NCI-H146 treated with DMSO at 0.1 percent for 48 hours (cell line): ENCODE results near the gene MTMR3.
"Not testable (repeated sequence)": the region's sequence is repeated elsewhere in the genome, so short reads cannot be mapped to it uniquely, and the experiment has no call there.

Source experiments
- DNase-seq: peaks from one replicate; lab custom pipeline; 2025; ENCODE audit not compliant: unreplicated experiment; lab: John Stamatoyannopoulos, UW

MTMR3 gene

DNA sequence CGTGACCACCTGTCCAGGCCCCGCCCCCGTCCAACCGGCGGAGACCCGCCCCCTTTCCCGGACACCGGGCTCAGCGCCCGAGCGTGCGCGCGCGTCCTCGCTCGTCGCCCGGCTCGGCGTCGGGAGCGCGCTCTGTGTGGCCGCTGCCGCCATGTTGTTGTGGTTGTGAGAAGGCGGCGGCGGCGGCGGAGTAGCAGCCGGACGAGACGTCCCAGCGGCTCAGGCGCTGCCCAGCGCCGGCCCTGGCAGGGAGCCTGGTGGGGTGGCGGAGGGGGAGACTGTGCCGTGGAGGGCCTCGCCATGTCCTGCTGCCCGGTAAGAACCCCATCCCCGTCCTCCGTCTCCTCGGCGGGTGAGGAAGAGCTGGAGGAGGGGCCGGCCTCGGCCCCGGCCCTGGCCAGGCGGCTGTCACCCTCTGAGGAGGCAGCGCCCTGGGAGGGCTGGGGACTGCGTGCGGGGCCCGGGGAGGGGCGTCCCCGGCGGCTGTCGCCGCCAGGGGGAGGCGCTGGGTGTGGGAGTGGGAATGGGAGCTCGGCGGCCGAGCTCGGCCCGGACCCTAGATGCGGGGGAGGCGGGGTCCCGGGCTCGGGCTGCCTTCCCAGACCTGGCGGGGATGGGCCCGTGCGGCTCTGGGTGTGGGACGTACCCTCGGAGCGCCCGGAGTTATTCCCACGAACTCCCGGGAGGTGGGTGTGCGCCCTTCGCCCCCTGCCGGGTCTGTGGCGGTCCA is at the start of gene MTMR3:
Gene MTMR3 (plus strand): TSS at position 130 of the 730 bp plus-strand sequence. CDS start 87,886 bp downstream, outside the sequence.
- DNase-seq: peak; percentile 38

DNA sequence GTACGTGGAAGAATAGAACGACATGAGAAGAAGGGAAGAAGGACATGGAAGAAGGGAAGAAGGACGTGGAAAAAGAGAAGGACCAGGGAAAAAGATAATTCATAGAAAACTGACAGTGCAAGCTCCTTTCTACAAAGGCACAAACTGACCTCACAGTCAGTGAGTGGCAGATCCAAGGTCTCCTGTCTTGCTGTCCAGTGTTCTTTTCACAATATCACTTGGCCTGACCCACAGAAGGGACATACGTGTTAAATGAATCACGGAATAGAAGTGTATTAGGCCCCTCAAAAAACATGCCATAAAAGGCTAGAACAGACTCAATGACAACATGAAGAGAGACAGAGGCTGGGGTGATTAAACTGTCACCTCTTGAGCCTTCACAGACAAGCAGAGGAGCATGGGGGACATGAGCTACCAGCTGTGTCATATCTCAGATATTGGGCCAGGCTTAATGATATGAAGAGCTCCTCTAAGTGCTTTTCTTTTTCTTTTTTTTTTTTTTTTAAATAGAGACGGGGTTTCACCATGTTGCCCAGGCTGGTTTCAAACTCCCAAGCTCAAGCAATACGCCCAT is 49.5 kb upstream of the MTMR3 start:
- no peak for DNase-seq

DNA sequence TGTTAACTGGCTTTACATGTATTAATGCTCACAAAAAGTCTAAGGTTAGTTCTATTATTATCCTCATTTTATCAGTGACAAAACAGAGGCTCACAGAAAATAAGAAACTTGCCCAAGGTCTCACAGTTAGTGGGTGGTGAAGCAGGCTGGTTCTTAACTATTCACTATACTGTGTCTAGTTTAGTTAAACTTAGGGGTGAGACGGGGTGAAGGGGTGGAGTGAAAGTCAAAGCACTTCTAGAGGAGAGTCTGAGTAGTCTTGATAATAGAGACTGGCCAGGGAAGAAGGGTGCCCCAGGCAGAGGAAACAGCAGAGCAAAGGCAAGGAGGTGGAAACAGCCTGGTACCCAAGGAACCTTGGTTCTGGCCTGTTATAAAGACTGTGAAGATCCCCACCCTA is 48.9 kb upstream of the MTMR3 start:
- no peak for DNase-seq

DNA sequence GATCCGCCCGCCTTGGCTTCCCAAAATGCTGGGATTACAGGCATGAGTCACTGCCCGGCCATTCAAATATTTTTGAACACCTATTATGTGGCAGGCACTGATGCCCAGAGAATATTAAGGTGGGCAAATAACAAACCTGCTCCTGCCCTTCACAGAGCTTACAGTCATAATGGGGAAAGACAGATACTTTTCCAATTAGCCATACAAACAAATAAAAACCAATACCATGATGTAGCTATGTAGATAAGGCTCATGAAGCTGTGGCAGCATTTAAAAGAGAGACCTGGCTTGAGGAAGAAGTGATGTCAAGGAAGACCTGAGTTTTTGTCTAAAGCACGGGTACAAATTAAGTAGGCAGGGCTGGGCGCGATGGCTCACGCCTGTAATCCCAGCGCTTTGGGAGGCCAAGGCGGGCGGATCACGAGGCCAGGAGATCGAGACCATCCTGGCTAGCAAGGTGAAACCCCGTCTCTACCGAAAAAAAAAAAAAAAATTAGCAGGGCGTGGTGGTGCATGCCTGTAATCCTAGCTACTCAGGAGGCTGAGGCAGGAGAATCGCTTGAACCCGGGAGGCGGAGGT is 46.1 kb upstream of the MTMR3 start:
- not testable (repeated sequence) for DNase-seq

DNA sequence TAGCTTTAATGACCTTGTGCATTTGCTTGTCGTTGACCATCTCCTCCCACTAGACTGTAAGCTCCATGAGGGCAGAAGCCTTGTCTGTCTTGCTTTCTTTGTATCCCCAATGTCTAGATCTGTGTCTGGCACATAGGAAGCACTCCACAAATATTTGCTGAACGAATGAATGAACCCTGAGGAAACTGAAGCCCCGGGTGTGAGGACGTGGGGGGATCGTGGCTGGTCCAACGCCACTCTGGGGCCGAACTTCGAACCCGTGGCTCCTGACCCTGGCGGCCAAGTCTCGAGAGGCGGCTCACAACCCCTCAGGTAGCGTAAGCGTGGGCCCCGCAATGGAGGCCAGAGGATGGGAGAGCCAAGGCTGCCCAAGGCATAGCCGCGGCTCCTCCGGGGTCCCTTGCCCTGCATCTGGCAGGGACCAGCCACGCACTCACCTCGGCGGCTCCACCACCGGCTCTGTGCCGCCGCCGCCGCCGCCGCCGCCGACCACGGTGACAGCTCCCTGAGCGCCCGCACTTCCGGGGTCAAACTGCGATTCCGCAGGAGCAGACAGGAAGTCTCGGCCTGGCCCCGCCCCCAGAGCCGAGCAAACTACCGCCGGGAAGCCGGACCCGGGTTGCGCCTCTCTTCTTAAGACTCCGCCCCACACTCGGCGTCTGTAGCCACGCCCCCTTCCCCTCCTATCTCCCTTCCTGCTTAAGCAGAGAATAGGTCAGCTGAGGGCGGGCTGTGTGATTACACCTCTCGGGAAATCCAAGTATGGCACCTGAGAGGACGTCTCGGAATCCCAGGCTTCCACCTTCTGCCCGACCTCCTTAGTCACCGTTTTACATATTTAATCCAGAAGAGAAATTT is 45.0 kb upstream of the MTMR3 start, which contains the start of gene ASCC2:
Gene ASCC2 (minus strand): TSS at position 534 of the 858 bp plus-strand sequence. CDS start 5,949 bp downstream, outside the sequence.
- peak; percentile 83 for DNase-seq

DNA sequence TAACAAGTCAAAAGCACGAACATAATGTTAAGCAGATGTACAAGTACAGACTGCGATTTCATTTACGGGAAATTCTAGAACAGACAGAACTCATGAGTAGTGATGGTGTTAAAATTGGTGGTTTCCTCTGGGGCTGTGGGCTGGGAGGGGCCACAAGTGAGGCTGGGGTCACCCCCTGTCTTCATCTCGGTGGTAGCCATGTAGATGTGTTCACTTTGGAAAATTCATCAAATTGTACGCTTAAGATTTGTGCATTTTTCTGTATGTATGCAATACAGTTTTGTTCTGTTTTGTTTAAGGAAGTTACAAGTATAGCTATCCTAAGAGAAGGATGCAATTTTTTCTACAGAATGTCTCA is 44.4 kb upstream of the MTMR3 start:
- DNase-seq: no peak

DNA sequence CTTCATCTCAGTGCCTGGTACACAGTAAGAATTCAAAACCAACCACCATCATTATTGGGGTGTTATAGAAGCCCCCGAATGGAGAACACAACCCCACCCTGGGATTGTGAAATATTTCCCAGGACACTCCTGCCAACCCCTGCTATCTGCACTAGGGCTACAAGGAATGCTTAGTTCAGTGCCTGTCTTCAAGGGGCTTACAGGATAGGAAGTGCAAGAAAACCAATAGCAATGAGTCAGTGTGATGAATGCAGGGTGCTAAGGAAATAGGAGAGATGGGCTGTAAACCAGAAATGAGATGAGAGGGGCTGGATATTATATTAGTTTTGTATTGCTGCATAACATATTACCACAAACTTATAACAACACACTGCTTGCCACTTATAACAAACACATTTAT is 43.9 kb upstream of the MTMR3 start:
- DNase-seq: no peak

DNA sequence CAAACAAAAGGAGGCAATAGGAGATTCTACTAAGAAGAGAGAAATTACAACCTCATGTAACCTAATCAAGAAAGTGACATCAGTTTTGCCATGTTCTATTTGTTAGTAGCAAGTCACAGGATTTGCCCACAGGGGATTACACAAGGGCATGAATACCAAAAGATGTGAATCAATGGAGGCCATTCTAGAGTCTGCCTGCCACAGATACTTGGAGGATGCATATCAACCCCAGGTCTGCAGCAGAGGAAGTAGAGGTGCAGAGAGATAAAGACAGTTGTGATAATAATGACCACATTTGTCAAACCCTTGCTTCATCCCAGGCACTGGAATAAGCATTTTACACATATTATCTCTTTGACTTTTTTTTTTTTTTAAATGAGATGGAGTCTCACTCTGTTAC is 42.5 kb upstream of the MTMR3 start:
- no peak for DNase-seq

DNA sequence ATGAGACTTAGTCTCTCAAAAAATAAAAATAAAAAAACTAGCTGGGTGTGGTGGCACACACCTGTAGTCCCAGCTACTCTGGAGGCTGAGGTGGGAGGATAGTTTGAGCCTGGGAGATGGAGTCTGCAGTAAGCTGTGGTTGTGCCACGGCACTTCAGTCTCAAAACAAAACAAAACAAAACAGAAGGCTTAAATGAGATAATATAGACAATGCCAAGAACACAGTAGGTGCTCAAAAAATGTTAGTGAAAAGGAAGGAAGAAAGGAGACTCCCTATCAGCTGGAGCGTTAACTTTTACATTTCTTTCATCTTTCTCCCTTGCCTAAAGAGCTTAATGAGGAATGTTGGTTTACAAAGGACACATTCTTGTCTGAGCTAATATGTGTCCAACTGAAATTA is 40.8 kb upstream of the MTMR3 start:
- DNase-seq: no peak

DNA sequence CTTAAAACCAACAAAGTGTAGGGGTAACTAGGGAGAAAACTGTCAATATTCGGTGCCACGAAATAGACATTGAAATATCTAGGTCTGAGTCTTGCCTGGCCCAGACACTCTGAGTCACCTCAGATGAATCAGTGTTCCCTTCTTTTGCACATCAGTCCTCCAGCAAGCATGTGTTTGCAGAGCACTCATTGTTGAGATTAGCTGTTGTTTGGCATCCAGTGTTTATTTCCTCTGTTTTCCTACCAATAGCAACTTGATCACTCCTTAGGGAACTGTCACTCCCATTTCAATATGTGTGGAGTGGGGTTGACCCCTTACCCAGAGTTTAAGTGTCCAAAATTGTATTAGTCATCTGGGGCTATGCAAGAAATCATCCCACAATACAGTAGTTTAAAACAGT is 40.2 kb upstream of the MTMR3 start:
- DNase-seq: no peak

DNA sequence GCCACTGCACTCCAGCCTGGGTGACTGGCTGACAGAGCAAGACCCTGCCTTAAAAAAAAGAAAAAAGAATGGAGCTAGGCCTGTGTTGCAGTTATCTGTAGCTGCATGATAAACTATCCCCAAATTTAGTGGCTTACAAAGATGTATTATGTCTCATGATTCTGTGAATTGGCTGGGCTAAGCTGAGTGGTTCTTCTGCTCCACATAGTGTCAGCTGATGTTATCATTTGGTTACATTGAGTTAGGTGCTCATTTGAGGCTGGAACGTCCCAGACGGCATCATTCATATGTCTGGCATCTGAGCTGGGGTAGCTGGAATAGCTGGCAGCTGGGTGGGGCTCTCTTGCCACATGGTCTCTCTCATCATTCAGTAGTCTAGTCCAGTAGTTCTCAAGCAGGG is 36.7 kb upstream of the MTMR3 start:
- DNase-seq: no peak

DNA sequence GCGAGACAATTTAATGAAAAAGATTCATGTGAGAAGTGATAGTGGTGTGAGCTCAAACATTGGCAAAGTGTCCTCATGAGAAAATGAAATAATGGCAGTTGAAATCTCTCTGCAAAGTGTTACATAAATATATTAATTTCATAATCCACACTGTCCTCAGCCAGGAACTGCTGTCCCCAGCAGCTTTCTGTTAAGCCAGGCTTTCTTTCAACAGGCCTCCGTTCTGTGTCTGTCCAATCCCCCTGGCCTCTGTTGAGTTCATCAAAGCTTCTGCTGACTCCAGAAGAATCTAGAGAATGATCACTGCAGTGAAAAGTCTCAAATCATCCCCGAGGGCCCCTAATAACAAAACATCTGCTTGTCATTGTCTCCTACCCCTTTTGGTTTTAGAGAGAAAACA is 34.9 kb upstream of the MTMR3 start:
- DNase-seq: no peak

DNA sequence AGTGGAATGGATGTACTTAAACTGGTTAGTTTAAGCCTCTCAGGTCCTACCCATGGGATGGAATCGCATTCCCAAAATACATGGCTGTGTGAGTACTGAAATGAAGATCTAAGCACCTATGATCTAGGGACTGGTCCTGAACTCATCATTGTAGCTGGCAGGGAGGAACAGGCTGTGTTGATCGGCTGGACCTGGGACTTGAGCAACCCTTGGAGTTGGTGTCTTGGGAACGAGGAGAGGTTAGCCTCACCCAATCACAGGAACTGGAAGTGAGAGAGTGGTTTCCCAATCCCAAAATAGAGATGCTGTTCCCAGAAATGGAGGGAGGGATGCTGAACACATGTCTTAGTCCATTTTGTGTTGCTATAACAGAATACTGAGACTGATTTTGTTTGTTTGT is 28.5 kb upstream of the MTMR3 start:
- no peak for DNase-seq

DNA sequence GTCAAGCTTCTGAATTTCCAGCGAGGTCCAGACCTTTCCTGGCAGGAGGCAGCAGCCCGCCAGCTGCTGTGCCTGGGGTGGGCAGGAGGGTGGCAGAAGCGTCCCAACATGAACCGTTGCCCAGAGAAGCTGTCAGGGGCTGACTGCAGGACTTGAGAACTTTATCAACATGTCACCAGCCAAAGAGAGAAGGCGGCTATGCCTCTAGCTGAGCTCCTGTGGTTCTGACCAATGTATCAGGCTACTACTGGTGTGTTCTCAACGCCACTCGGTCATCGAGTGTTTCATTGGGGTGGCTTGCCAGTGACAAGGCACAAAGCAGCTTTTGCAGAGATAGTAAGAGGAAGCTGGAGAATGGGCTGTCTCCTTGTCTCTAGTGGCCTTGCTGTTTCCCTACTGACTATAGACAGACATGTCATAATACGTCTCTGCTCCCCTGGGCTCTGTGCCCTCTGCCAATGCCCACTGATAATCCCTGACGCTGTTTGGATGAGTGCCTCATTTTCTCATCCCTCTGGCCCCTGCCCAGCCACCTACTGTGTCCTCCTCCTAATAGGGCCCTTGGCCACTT is 27.3 kb upstream of the MTMR3 start:
- no peak for DNase-seq

DNA sequence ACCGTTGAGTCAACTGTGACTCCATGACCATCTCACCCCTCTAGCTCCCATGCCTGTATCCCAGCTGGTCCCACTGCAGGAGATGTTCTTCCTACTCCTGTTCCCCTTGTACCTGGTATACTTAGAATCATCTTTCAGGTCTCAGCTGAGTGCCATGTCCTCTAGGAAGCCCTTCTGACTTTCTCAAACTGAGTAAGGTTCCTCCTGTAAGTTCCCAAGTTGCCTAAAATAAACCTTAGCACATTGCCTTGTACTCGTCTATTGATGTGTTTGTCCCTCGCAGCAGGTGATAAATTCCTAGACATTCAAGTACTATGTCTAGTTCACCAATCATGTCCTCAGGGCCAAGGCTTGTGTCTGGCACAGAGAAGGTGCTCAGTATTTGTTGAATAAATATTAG is 26.5 kb upstream of the MTMR3 start:
- no peak for DNase-seq

DNA sequence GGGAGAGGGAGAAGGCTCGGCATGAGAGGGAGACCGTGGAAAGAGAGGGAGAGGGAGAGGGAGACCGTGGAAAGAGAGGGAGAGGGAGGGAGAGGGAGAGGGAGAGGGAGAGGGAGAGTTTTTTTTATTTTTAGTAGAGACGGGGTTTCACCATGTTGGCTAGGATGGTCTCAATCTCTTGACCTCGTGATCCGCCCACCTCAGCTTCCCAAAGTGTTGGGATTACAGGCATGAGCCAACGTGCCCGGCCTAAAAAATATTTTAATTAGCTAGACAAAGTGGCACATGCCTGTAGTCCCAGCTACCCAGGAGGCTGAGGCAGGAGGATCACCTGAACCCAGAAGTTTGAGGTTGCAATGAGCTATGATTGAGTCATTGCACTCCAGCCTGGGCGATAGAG is 23.9 kb upstream of the MTMR3 start:
- DNase-seq: not testable (repeated sequence)

DNA sequence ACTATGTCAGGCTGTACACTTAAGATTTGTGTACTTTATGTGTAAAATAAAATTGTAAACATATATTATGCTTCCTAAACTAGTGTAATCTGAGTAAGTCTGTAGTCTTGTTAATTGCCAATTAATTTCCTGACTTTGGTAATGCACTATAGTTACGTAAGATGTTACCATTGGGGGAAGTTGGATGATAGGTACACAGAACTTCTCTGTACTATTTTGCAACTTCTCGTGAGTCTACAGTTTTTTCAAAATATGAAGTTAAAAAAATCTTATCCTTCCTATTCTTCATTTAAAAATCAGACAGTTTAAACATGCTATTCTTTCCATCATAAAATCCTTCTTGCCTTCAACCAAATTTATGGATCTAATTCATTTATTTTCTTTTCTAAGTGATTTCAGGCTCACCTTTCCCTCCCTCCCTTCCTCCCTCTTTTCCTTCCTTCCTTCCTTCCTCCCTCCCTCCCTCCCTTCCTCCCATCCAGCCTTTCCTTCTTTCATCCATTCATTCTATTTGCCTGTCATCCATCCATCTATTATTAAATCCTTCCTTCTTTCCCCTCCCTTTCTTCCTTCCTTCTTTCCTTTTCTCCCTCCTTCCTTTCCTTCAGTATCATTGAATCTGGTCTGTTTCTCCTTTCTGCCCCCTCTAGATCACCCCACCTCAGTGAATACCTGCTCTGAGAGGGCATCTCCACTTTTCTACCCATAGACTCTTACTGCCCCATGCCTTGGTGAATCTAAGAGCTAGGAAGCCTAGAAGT is 22.8 kb upstream of the MTMR3 start:
- no peak for DNase-seq

DNA sequence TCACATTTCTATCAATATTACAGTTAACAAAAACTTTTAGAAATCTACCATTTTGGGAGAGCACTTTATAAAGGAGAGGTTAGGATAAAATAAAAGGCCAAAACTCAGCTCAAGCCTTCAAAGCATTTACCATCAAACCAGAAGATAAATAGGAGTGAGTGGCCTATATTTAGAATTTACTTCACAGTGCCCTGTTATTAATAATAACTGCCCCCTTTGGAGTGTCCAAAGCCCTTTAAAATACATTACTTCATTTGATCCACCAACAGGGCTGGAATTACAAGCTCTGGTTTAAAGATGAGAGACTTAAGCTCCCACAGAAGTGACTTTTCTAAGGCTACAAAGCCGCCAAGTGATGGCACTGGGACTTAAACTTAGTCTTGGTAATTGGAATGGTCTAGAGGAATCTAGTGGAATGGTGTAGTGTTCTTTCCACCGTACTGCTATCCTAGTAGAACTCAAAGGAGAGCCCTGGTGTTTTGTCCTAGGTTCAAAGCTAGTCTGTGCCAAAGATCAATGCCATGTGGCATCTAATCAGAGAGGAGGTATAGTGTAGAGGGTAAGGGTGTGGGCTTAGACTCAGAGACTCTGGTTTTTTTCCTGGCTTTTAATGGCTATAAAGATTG is 21.2 kb upstream of the MTMR3 start:
- DNase-seq: no peak

DNA sequence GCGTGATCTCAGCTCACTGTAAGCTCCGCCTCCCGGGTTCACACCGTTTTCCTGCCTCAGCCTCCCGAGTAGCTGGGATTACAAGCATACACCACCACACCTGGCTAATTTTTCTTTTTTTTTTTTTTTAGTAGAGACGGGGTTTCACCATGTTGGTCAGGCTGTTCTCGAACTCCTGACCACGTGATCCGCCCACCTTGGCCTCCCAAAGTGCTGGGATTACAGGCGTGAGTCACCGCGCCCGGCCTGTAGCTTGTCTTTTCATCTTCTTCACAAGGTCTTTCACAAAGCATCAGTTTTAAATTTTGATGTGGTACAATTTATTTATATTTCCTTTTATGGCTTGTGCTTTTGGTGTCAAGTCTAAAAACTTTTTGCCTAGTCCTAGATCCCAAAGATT is 17.4 kb upstream of the MTMR3 start:
- not testable (repeated sequence) for DNase-seq

DNA sequence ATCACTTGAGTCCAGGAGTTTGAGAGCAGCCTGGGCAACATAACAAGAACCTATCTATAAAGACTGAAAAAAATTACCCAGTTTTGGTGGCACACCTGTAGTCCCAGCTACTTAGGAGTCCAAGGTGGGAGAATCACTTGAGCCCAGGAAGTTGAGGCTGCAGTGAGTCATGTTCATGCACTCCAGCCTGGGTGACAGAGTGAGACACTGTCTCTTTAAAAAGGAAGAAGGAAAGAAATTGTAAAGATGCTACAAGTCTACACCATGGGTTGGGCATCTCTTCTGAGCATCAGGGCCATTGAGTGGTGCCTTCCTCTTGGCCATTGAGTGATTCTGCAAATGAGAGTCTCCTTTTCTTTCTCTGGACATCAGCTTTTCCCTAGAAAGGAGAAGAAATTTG is 15.7 kb upstream of the MTMR3 start:
- DNase-seq: no peak
